HFF-Myc (cell line): ENCODE results near the gene S100A10.
A peak's percentile ranks its signal among the peaks of the same experiment; 100 is the strongest.

Source experiments
- DNase-seq: peaks from one replicate; pipeline ENCODE4 v3.0.0-alpha.2; 2011; ENCODE audit warnings: low read depth; ENCODE audit errors: extremely low read depth
- H3K4me3 ChIP-seq: replicated peaks from 2 replicates; pipeline ENCODE4 v1.5.1; 2011; ENCODE audit warnings: low read depth, mild to moderate bottlenecking, control low read depth, low read length
- TF ChIP-seq, protein P1 (sequence below): IDR thresholded peaks from 2 replicates; pipeline ENCODE4 v1.5.1; 2012; ENCODE audit warnings: mild to moderate bottlenecking, low read depth, low read length, control low read depth; ENCODE audit errors: missing control alignments

S100A10 gene

DNA sequence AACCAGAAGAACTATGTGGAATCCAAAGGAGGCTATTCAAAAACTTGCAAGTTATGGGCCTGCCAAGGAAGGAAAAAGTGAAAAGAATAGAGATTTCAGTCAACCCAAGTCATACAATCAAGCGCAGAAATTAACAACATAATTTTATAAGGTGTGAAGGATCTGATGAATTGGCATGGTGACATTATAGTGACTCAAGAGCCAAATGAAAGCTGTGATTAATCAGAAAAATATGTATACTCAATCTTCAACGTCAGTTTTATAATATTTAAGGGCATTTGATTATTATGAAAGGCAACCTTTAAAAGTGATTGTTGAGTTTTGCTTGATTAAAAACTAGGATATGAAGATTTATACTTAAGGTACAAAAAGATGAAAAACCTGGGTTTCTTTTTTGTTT is 46.5 kb downstream of the S100A10 start:
- TF ChIP-seq, protein P1, sequence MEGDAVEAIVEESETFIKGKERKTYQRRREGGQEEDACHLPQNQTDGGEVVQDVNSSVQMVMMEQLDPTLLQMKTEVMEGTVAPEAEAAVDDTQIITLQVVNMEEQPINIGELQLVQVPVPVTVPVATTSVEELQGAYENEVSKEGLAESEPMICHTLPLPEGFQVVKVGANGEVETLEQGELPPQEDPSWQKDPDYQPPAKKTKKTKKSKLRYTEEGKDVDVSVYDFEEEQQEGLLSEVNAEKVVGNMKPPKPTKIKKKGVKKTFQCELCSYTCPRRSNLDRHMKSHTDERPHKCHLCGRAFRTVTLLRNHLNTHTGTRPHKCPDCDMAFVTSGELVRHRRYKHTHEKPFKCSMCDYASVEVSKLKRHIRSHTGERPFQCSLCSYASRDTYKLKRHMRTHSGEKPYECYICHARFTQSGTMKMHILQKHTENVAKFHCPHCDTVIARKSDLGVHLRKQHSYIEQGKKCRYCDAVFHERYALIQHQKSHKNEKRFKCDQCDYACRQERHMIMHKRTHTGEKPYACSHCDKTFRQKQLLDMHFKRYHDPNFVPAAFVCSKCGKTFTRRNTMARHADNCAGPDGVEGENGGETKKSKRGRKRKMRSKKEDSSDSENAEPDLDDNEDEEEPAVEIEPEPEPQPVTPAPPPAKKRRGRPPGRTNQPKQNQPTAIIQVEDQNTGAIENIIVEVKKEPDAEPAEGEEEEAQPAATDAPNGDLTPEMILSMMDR = no peak
- H3K4me3 ChIP-seq = no peak overlapping the region
- no peak for DNase-seq

DNA sequence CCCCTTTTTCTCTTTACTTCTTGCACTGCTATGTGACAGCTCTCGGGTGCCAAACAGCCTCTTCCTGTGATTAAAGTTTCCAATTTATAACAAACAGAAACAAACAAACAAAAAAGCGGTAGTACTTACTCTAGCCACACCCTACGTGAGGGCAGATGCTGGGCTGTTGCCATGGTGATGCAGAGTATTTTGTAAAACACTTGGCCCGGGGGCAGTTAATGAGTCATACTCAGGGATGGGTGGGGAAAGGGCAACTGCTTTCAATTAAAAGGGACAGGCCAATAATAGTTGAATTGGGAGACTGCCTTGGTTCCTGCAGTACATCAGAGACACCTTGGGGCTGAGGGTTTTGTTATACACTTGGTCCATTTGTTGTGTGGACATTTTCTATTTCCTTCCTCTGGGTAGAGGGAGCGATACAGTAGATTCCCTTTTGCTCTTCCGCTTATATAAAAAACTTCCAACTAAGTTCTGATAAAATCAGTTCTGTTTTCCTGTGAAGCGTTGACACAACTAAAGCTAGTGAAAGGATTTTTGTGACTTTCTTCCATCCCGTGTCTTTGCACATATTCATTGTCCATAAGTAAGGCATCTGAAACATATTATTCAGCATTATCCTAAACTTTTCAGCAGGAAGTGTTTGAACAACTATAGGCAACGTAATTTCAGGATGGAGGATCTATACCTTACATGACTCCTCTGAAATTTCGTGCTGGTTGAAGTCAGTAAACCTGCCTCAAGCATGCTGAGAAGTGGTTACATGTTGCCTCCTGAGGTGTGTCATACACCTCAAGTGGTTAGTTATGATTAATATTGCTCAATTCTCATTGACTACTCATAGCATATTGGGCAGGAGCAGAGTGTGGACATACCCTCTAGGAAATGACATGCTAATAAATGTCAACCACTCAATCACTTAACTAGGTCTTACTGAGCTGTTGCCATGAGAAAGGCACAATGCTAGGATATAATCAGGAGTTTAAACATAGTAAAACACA is 47.6 kb downstream of the S100A10 start:
- TF ChIP-seq, protein P1 = no peak
- no peak overlapping the region for H3K4me3 ChIP-seq
- DNase-seq = peak; percentile 99

DNA sequence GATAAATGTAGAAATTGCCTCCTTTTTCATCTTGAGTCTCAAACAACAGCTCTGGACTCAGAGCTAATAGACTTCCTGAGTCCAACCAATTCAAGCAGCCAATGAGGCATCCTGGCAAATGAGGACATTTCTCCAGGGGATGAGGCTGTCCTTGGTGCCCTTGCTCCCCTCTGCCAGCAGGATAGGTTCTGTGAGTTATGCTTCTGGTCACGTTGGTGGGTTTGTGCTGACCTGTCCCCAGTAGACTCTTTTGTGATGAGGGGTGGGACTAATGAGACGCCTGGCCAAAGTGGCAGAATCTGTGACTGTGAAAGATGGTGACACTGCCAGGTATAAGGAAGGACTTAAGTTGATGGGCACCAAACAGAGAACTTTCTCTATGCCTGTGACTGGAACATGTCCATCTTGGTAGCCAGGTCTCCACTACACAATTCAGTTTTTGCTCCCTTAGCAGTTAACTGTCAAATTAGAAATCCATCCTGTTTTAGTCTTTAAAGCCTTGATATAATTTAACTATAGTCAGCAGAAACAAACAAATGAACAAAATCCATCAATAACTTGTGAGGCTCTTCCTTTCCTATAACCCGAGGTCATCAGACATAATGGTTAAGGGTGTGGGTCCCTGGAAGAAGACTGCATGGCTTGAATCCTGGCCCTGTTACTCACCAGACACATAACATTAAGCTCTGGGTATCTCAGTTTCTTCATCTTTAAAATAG is 48.6 kb downstream of the S100A10 start:
- no peak overlapping the region for H3K4me3 ChIP-seq
- TF ChIP-seq, protein P1 = no peak
- DNase-seq = no peak

DNA sequence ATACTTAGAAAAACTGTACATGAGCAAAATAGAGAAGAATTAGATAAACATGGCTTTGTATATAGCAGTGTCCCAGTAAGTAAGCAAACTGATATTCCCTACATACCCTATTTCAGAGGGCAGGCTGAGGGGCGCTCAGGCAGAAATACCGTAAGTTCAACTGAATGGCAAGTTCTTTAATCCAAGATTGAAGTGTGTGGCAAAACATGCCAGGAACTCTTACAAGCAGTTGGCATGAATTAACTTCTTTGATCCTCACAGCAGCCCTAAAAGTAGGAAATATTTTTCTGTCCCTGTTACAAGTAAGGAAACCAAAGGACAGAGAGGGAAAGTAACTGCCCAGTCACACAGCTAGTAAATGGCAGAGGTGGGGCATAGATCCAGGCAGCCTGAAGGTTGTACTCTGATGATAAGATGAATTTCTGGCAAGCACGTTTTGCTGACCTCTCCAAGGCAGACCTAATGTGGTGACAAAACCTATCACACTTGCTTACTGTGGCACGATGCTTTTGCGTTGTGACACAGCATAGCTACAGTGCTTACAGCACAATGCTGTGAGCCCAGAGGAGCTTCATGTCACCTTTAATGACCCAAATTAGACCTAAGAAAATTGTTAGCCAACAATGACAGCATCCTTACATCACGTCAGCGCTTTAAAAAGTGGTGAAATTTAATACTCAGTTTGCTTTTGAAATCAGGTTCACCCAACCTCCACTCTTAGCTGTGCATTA is 49.4 kb downstream of the S100A10 start:
- H3K4me3 ChIP-seq = no peak overlapping the region
- TF ChIP-seq, protein P1 = no peak
- DNase-seq = no peak

DNA sequence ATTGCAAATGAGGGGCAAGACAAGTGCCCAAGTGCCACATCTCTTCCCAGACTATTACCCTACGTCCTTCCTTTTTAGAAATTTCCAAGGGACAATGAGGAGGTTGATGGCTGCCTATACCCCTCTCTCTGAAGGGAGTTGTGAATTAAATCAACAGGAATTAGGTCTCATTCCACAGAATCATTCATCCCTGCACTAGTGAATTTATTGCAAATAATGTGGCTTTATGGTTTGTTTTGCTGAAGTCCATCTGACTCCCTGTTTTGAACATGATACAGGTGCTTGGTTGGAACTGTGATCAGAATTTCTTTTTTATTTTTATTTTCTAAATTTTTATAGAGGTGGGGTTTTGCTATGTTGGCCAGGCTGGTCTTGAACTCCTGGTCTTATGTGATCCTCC is 50.1 kb downstream of the S100A10 start:
- TF ChIP-seq, protein P1 = no peak
- no peak for DNase-seq
- H3K4me3 ChIP-seq = no peak overlapping the region

DNA sequence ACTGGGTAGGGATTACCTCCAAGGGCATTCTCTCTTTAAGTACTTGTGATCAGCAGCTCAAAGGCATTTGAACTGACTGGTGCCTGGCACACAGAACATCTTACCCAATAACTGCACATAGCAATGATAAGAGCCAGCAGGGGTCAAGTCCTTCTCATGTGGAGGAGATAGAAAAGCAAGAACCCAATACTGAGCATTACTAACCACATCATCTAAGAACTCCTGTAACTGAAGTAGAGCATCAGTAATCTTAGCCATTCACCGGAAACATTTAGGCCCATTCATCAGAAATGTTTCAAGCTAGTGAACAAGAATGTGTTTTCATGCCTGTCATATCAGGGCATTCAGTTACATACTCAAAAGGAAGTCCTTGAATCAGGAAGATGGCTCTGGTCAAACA is 50.8 kb downstream of the S100A10 start:
- no peak overlapping the region for H3K4me3 ChIP-seq
- no peak for DNase-seq
- TF ChIP-seq, protein P1 = no peak
